Measurements from ENCODE around the gene APELA.

- TF ChIP-seq CTCF (IDR thresholded peaks at IDR 0.05) (no peak), POLR2A (IDR thresholded peaks at IDR 0.05) (no peak)
These were observed 2.2 kb upstream of the APELA start for GRCh38 chr4:164874789-164875188.
